PFSK-1 (cell line): ENCODE data around the gene ACAA1.

Experiments
- FOXP2 ChIP-seq: optimal IDR thresholded peaks from 2 replicates; pipeline ENCODE3; 2011; ENCODE audit warnings: borderline replicate concordance, control low read depth, inconsistent platforms; ENCODE audit not compliant: insufficient read depth; ENCODE audit errors: extremely low read length, extremely low read depth
- POLR2AphosphoS5 ChIP-seq: IDR thresholded peaks from 2 replicates; pipeline ENCODE4 v1.6.1; 2012; ENCODE audit warnings: low read depth, mild to moderate bottlenecking, control low read depth, low read length, moderate library complexity
- SIN3A ChIP-seq: IDR thresholded peaks from 2 replicates; pipeline ENCODE4 v1.6.1; 2012; ENCODE audit warnings: mild to moderate bottlenecking, low read length, moderate library complexity, borderline replicate concordance; ENCODE audit not compliant: insufficient read depth
- TAF1 ChIP-seq: IDR thresholded peaks from 2 replicates; pipeline ENCODE4 v1.6.1; 2012; ENCODE audit warnings: low read length, control low read depth, borderline replicate concordance; ENCODE audit not compliant: insufficient read depth
- TF ChIP-seq, protein P1 (sequence below), 2 experiments: IDR thresholded peaks; 2 replicates each; pipeline versions ENCODE4 v1.6.1 to v1.8.0; 2011 to 2012; ENCODE audit warnings: low read depth in 2 of 2, low read length in 2 of 2, control low read depth in 1 of 2, inconsistent platforms in 1 of 2, mild to moderate bottlenecking in 1 of 2, moderate library complexity in 1 of 2; ENCODE audit not compliant: insufficient read depth in 1 of 2

The ACAA1 gene

GRCh38 chr3:38117748-38118420 lies 19.0 kb downstream of the ACAA1 start:
- peak; percentile 18 for TF ChIP-seq FOXP2
- TF ChIP-seq, protein P1, sequence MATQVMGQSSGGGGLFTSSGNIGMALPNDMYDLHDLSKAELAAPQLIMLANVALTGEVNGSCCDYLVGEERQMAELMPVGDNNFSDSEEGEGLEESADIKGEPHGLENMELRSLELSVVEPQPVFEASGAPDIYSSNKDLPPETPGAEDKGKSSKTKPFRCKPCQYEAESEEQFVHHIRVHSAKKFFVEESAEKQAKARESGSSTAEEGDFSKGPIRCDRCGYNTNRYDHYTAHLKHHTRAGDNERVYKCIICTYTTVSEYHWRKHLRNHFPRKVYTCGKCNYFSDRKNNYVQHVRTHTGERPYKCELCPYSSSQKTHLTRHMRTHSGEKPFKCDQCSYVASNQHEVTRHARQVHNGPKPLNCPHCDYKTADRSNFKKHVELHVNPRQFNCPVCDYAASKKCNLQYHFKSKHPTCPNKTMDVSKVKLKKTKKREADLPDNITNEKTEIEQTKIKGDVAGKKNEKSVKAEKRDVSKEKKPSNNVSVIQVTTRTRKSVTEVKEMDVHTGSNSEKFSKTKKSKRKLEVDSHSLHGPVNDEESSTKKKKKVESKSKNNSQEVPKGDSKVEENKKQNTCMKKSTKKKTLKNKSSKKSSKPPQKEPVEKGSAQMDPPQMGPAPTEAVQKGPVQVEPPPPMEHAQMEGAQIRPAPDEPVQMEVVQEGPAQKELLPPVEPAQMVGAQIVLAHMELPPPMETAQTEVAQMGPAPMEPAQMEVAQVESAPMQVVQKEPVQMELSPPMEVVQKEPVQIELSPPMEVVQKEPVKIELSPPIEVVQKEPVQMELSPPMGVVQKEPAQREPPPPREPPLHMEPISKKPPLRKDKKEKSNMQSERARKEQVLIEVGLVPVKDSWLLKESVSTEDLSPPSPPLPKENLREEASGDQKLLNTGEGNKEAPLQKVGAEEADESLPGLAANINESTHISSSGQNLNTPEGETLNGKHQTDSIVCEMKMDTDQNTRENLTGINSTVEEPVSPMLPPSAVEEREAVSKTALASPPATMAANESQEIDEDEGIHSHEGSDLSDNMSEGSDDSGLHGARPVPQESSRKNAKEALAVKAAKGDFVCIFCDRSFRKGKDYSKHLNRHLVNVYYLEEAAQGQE (IDR thresholded peaks at IDR 0.05; ENCODE audit: insufficient read depth in 1 of 2, low read depth in 2 of 2, low read length in 2 of 2), result no peak
- no peak for TF ChIP-seq TAF1
- TF ChIP-seq POLR2AphosphoS5, result no peak
- no peak; the same call in 1 of the 2 replicates for TF ChIP-seq SIN3A

GRCh38 chr3:38117163-38117716 lies 19.7 kb downstream of the ACAA1 start:
- TF ChIP-seq, protein P1 (IDR thresholded peaks at IDR 0.05; ENCODE audit: insufficient read depth in 1 of 2, low read depth in 2 of 2, low read length in 2 of 2), result no peak
- TF ChIP-seq SIN3A, result no peak
- no peak for TF ChIP-seq FOXP2
- no peak for TF ChIP-seq POLR2AphosphoS5
- TF ChIP-seq TAF1, result no peak

DNA sequence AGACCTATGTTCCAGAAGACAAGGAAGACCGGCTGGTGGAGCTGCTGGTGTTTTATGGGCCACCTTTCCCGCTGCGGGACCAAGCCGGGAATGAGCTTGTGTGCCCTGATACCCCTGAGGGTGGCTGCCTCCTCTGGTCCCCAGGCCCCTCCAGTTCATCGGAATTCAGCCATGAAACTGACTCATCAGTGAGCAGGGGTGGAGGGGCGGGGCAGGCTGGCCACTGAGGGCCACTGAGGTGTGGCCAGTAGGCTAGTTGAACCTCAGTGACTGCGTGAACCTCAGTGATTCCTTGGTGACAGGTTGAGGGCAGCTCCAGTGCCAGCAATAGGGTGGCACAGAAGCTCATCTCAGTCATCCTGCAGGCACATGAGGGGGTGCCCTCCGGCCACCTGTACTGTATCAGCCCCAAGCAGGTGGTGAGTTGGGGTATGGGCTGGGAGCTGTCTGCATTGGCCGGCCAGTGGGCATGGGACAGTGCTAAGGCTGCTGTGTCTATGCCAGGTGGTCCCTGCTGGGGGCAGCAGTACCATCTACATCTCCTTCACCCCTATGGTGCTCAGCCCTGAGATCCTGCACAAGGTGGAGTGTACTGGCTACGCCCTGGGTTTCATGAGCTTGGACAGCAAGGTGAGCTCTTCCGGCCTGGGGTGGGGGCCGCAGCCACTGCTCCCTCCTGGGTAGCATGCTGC lies 20.3 kb downstream of the ACAA1 start:
- TF ChIP-seq, protein P1 (IDR thresholded peaks at IDR 0.05; ENCODE audit: insufficient read depth in 1 of 2, low read depth in 2 of 2, low read length in 2 of 2), result no peak
- TF ChIP-seq FOXP2 (no peak), POLR2AphosphoS5 (no peak), SIN3A (no peak), TAF1 (no peak)

- TF ChIP-seq TAF1, result no peak
- TF ChIP-seq, protein P1 (IDR thresholded peaks at IDR 0.05; ENCODE audit: insufficient read depth in 1 of 2, low read depth in 2 of 2, low read length in 2 of 2), result no peak
- no peak for TF ChIP-seq FOXP2
- TF ChIP-seq POLR2AphosphoS5, result no peak
- no peak for TF ChIP-seq SIN3A
These were observed 21.1 kb downstream of the ACAA1 start for GRCh38 chr3:38115645-38116427.
